ENCODE measurements around the gene ZDHHC14.
"Not testable (repeated sequence)": the region's sequence is repeated elsewhere in the genome, so short reads cannot be mapped to it uniquely, and the experiment has no call there.

ZDHHC14 gene

GRCh38 chr6:157380779-157381561 lies at the start of gene ZDHHC14:
TSS of gene ZDHHC14 (plus strand) at chr6:157381190.
- in situ Hi-C loops (cut with HindIII; ENCODE audit: low sequenced_read_pairs) = no loop called here
- H3K4me3 ChIP-seq (ENCODE audit: low read depth, low read length) = peak within 1 kb of the TSS; percentile 82
- peak; percentile 86 for DNase-seq (ENCODE audit: low read depth, low spot score)
- TF ChIP-seq, protein P1, sequence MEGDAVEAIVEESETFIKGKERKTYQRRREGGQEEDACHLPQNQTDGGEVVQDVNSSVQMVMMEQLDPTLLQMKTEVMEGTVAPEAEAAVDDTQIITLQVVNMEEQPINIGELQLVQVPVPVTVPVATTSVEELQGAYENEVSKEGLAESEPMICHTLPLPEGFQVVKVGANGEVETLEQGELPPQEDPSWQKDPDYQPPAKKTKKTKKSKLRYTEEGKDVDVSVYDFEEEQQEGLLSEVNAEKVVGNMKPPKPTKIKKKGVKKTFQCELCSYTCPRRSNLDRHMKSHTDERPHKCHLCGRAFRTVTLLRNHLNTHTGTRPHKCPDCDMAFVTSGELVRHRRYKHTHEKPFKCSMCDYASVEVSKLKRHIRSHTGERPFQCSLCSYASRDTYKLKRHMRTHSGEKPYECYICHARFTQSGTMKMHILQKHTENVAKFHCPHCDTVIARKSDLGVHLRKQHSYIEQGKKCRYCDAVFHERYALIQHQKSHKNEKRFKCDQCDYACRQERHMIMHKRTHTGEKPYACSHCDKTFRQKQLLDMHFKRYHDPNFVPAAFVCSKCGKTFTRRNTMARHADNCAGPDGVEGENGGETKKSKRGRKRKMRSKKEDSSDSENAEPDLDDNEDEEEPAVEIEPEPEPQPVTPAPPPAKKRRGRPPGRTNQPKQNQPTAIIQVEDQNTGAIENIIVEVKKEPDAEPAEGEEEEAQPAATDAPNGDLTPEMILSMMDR (IDR thresholded peaks at IDR 0.05; ENCODE audit: low read depth, low read length) = no peak

DNA sequence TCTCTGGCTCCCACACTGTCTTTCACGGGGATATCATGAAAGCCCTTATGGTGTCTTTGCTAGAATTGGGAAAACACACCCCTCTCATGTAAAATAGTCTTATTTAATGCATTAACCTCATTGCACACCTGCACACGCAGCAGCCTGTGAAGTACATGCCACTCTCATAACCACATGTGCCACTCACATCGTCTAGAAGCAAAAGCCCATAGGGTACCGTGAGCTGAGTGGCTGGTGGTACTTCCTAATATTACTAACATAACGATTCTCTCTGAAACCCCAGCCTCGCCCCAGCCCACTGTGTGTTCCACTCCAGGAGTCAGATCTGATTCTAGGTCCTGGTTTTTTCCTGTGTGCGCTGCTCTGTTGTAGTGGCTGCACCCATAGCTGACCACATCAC lies 48.2 kb upstream of the ZDHHC14 start:
- DNase-seq (ENCODE audit: low read depth, low spot score) = no peak
- in situ Hi-C loops (cut with HindIII; ENCODE audit: low sequenced_read_pairs) = no loop called here
- H3K4me3 ChIP-seq (ENCODE audit: low read depth, low read length) = no peak overlapping the region
- TF ChIP-seq, protein P1 (IDR thresholded peaks at IDR 0.05; ENCODE audit: low read depth, low read length) = no peak

DNA sequence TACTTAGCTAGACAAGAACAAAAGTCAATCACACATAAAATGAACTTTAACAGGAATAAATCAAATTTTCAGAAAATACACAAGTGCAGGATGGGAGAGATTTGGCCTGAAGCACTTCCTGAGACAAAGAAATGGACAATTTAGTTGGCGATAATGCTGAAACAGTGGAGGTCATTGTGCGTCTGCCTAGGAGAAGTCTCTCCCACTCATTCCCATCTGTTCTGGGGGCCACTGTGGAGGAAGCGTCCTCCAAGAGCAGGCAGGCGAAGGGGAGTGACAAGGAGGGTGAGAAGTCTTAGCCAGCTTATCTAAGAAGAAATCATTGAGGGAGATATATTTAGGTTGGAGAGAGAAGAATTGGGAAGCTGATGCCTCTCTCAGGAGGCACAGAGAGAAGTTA lies 47.5 kb upstream of the ZDHHC14 start:
- no peak for DNase-seq (ENCODE audit: low read depth, low spot score)
- in situ Hi-C loops (cut with HindIII; ENCODE audit: low sequenced_read_pairs) = no loop called here
- TF ChIP-seq, protein P1 (IDR thresholded peaks at IDR 0.05; ENCODE audit: low read depth, low read length) = no peak
- H3K4me3 ChIP-seq (ENCODE audit: low read depth, low read length) = no peak overlapping the region

- DNase-seq (ENCODE audit: low read depth, low spot score) = no peak
- TF ChIP-seq, protein P1 (IDR thresholded peaks at IDR 0.05; ENCODE audit: low read depth, low read length) = no peak
- in situ Hi-C loops (cut with HindIII; ENCODE audit: low sequenced_read_pairs) = no loop called here
- H3K4me3 ChIP-seq (ENCODE audit: low read depth, low read length) = no peak overlapping the region
Measured at GRCh38 chr6:157333956-157334355, 47.0 kb upstream of the ZDHHC14 start.

- in situ Hi-C loops (cut with HindIII; ENCODE audit: low sequenced_read_pairs) = no loop called here
- H3K4me3 ChIP-seq (ENCODE audit: low read depth, low read length) = no peak overlapping the region
- DNase-seq (ENCODE audit: low read depth, low spot score) = no peak
- TF ChIP-seq, protein P1 (IDR thresholded peaks at IDR 0.05; ENCODE audit: low read depth, low read length) = no peak
Measured at GRCh38 chr6:157335829-157336228, 45.2 kb upstream of the ZDHHC14 start.

DNA sequence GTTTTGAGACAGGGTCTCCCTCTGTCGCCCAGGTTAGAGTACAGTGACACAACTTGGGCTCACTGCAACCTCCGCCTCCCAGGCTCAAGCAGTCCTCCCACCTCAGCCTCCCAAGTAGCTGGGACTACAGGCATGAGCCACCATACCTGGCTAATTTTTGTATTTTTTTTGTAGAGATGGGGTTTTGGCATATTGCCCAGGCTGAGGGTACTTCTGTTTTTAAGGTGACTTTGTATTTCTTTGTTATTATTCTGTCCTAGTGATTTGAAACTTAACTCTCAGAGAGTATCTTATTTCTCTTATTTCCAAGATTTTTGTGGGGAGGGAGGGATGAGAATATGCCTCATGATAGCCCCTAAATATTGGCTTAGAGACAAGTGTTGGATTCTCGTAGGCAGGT lies 43.7 kb upstream of the ZDHHC14 start:
- DNase-seq (ENCODE audit: low read depth, low spot score); in situ Hi-C loops (cut with HindIII; ENCODE audit: low sequenced_read_pairs); H3K4me3 ChIP-seq (ENCODE audit: low read depth, low read length): not testable (repeated sequence)

DNA sequence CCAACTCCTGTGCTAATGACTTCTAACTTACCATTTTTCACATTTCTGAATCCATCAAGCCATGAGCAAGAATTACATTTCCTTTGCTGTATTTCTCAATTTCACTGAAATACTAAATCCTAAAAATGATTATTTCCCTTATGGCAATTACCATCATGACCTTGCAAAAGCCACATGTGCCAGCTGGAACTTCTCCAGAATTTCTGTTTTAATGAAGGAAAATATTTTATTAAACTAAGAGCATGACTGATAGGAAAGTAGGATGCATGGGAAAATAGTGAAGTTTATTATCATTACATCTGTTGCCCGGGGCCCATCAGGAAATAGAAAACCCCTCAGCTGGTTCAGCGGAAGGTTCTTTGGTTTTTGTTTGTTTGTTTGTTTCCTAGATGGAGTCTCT lies 43.2 kb upstream of the ZDHHC14 start:
- no peak for DNase-seq (ENCODE audit: low read depth, low spot score)
- no peak overlapping the region for H3K4me3 ChIP-seq (ENCODE audit: low read depth, low read length)
- TF ChIP-seq, protein P1 (IDR thresholded peaks at IDR 0.05; ENCODE audit: low read depth, low read length) = no peak
- in situ Hi-C loops (cut with HindIII; ENCODE audit: low sequenced_read_pairs) = no loop called here

All from astrocyte of the spinal cord (primary cell).